CD4-positive, CD25-positive, alpha-beta regulatory T cell (primary cell): ENCODE results near the gene TMED8. TPM values are rescaled to one million over a fixed set of nuclear protein-coding genes. Genes with fewer than 3 reads are reported as not detected.
A peak's percentile ranks its signal among the peaks of the same experiment; 100 is the strongest.

Source experiments
- ATAC-seq, 2 donors: fragments of 150-1000 bp; cut with Tn5 transposase; one replicate each; pipeline ENCODE4 v1.10.0; 2021; ENCODE audit warnings: low read depth in 2 of 2, moderate number of reproducible peaks in 2 of 2, moderate library complexity in 1 of 2
- DNase-seq, 3 donors: peaks; one replicate each; pipeline versions ENCODE4 v3.0.0 to v3.0.0-alpha.2; 2012 to 2022; ENCODE audit warnings: mixed read lengths in 1 of 3
- H3K27ac ChIP-seq: one replicate; pipeline ENCODE4 v1.7.0; 2013; ENCODE audit warnings: mild to moderate bottlenecking, low read length; ENCODE audit not compliant: insufficient read depth, poor library complexity, severe bottlenecking
- H3K27me3 ChIP-seq: one replicate; pipeline ENCODE4 v1.7.0; 2013; ENCODE audit warnings: low read length; ENCODE audit not compliant: control insufficient read depth, insufficient read depth
- H3K36me3 ChIP-seq: one replicate; pipeline ENCODE4 v1.7.0; 2013; ENCODE audit warnings: mild to moderate bottlenecking, low read length, moderate library complexity; ENCODE audit not compliant: control insufficient read depth, insufficient read depth
- H3K4me1 ChIP-seq: 2 replicates; pipeline ENCODE4 v1.7.0; 2013; ENCODE audit warnings: mild to moderate bottlenecking, low read length; ENCODE audit not compliant: insufficient read depth, control insufficient read depth, poor library complexity, severe bottlenecking
- H3K4me3 ChIP-seq: one replicate; pipeline ENCODE4 v1.7.0; 2013; ENCODE audit warnings: low read depth, mild to moderate bottlenecking, low read length, moderate library complexity
- H3K9me3 ChIP-seq, 2 experiments: 1 replicate in 1 of 2; 2 replicates in 1 of 2; pipeline ENCODE4 v1.7.0; 2013; ENCODE audit warnings: low read length in 2 of 2, mild to moderate bottlenecking in 1 of 2, moderate library complexity in 1 of 2; ENCODE audit not compliant: control insufficient read depth in 2 of 2
- H3K27ac Mint-ChIP-seq, 3 donors: one replicate each; pipeline ENCODE4 v1.8.0; 2020 to 2022; ENCODE audit warnings: mild to moderate bottlenecking in 3 of 3, mixed read lengths in 3 of 3, moderate library complexity in 2 of 3
- H3K27me3 Mint-ChIP-seq: one replicate; pipeline ENCODE4 v1.8.0; 2022; ENCODE audit warnings: mild to moderate bottlenecking, mixed read lengths
- H3K36me3 Mint-ChIP-seq: one replicate; pipeline ENCODE4 v1.8.0; 2020; ENCODE audit warnings: mixed read lengths
- H3K4me1 Mint-ChIP-seq, 4 donors: one replicate each; pipeline ENCODE4 v1.8.0; 2020 to 2022; ENCODE audit warnings: mixed read lengths in 4 of 4, mild to moderate bottlenecking in 1 of 4
- H3K4me3 Mint-ChIP-seq, 4 donors: one replicate each; pipeline ENCODE4 v1.8.0; 2020 to 2022; ENCODE audit warnings: mild to moderate bottlenecking in 4 of 4, mixed read lengths in 4 of 4, moderate library complexity in 3 of 4
- H3K9me3 Mint-ChIP-seq, 7 donors: one replicate each; pipeline ENCODE4 v1.8.0; 2020 to 2022; ENCODE audit warnings: mixed read lengths in 7 of 7, mild to moderate bottlenecking in 3 of 7, moderate library complexity in 2 of 7
- polyA plus RNA-seq, 4 donors: library from polyadenylated mRNA; unstranded; fragments of 300-500 nt; fragmentation: Illumina TruSeq; gene quantifications; one replicate each; pipeline ENCODE4 v1.2.3, GENCODE V29; 2021
- total RNA-seq: library from RNA; stranded (reverse); gene quantifications from one replicate; pipeline ENCODE4 v1.2.3, GENCODE V29; 2022

Gene TMED8
- total and polyA plus RNA-seq, 5 donors from 2014 or later, result 4.3 to 10.5 (median 5.0) TPM

DNA sequence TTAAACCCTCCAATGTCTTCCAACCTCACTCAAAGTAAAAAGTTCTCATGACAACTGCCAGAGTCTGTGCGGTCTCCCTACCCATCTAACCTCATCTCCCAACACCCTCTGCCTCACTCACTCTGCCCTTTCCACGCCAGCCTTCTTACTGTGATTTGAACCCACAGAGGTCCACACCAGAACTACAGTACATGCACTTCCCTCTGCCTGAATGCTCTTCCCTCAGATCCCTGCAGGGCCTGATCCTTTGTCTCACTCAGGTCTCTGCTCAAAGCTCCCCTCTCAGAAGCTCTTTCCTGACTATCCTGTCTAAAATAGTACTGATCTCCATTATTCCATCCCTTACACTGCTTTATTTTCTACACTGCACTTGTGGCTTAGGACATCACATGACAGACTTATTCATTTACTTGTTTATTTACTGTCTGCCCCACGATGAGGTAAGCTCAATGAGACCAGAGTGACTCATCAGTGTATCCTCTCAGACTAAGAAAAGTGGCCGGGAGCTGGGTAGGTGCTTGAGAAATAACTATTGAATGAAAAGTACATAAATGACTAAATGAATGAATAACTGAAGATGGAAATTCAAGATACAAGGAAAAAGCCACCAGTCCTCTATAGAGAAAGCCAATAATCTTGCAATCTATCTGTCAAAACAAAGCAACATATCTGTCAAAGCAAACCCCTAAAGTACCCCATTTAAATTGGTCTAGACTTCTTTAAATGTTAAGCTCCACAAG lies 73.3 kb downstream of the TMED8 start:
- H3K36me3 ChIP-seq, result no peaks in the 10 kb centered on the region
- no peaks in the 10 kb centered on the region for H3K27me3 ChIP-seq
- no peak overlapping the region for H3K4me3 ChIP-seq
- H3K36me3 Mint-ChIP-seq, result peaks cover 15% of the 10 kb centered on the region
- no peak overlapping the region for H3K4me3 Mint-ChIP-seq
- peak in 1 of 3 donors; percentile 73 for DNase-seq
- H3K4me1 ChIP-seq, result no peaks in the 10 kb centered on the region
- peaks cover 5 to 10% (median 7%) of the 10 kb centered on the region in 4 donors for H3K4me1 Mint-ChIP-seq
- no peaks in the 10 kb centered on the region for H3K9me3 Mint-ChIP-seq
- no peaks in the 10 kb centered on the region for H3K27me3 Mint-ChIP-seq
- H3K27ac Mint-ChIP-seq, result peak overlapping the region; percentile 42 to 80 (median 63)
- peak; percentile 66 to 71 for ATAC-seq
- H3K27ac ChIP-seq, result no peak overlapping the region
- no peaks in the 10 kb centered on the region for H3K9me3 ChIP-seq

DNA sequence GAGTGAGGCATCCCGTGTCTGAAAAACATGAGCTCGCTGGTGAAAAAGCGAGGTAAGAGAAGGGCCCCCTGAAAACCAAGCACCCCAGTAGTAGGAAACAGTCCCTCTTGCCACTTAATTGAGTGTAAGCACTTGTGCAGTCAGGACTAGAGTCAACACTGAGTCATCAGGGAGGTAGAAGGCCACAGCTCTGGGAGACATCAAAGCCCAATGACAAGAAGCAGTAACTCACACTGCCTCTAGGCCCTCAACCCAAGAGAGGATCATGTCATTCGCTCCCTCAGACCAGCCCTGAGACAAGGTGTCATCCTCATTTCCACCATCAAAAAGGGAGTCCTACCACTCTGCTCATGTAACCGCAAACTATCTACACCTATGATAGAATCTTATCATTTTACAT lies 74.0 kb downstream of the TMED8 start:
- Mint-ChIP-seq H3K27ac (peak overlapping the region in 1 of 3 donors; percentile 63), H3K4me3 (no peak overlapping the region), H3K27me3 (no peaks in the 10 kb centered on the region), H3K4me1 (peaks cover 5 to 10% (median 7%) of the 10 kb centered on the region in 4 donors), H3K9me3 (no peaks in the 10 kb centered on the region), H3K36me3 (peaks cover 16% of the 10 kb centered on the region)
- no peaks in the 10 kb centered on the region for H3K27me3 ChIP-seq
- H3K4me1 ChIP-seq, result no peaks in the 10 kb centered on the region
- ATAC-seq (peak; percentile 76 to 85), DNase-seq (peak in 1 of 3 donors; percentile 71)
- H3K27ac ChIP-seq, result no peak overlapping the region
- H3K36me3 ChIP-seq, result no peaks in the 10 kb centered on the region
- H3K9me3 ChIP-seq, result no peaks in the 10 kb centered on the region
- no peak overlapping the region for H3K4me3 ChIP-seq

DNA sequence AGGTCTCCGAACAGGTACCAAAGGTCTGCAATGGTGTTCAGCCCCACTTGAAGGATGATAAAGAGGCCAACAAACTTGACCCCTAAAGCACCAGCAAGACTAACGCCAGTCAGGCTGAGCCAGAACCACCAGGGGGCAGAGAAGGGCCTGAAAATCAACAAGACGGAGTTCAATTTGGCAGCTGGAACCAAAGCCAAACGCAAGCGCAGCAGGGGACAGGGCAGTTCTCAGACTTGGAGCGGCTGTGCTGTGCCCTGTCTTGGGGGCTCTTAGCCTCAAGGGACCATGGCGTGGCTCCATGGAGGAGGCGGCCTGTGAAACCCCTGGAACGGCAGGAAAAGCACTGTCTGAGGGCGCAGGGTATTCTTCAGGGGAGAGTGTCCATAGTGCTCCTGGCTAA lies 75.8 kb downstream of the TMED8 start:
- no peak overlapping the region for H3K4me3 Mint-ChIP-seq
- DNase-seq (peak; percentile 27 to 78 (median 34)), ATAC-seq (no peak)
- peaks cover 5 to 10% (median 7%) of the 10 kb centered on the region in 4 donors for H3K4me1 Mint-ChIP-seq
- no peak overlapping the region for H3K27ac Mint-ChIP-seq
- Histone ChIP-seq H3K4me3 (no peak overlapping the region), H3K27ac (no peak overlapping the region), H3K9me3 (no peaks in the 10 kb centered on the region), H3K4me1 (no peaks in the 10 kb centered on the region), H3K27me3 (no peaks in the 10 kb centered on the region), H3K36me3 (no peaks in the 10 kb centered on the region)
- no peaks in the 10 kb centered on the region for H3K27me3 Mint-ChIP-seq
- H3K36me3 Mint-ChIP-seq, result peaks cover 22% of the 10 kb centered on the region
- H3K9me3 Mint-ChIP-seq, result no peaks in the 10 kb centered on the region

DNA sequence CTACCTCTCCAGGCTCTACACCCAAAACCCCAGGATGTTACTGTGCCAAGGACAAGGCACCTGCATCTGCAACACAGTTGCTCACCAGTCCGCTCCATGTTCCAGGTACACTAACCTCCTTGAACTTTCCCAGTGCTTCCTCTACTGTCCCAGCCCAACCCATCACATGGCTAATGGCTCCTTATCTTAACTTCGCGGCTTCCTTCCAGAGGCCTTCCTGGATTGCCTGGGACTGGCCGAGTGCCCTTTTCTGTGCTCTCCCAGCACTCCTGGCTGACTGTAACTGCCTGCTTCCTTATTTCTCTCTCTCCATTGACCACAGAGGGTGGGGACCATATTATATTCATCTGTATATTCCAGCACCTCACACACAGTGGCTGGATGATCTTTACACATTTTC lies 77.1 kb downstream of the TMED8 start:
- no peak overlapping the region for H3K27ac Mint-ChIP-seq
- H3K9me3 Mint-ChIP-seq, result peaks cover 0 to 2% (median 0%) of the 10 kb centered on the region in 7 donors
- no peak for ATAC-seq

DNA sequence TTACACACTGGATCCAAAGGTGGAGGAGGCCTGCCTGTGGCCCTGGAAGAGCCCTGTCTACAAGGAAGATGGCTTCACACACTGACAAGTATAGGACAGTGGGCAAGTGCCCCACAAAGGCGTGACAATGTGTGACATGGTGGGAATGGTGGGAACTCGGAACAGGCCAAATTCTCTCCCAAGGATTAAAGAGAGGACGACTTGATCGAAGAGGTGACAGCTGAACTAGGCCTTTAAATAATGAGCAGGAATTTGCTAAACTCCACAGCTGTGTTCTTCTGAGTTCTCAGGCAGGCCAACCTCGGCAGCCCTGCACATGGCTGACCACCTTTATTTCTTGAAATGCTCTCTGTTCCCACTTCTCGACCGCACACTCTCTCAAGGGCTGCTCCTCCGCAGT lies 80.0 kb downstream of the TMED8 start:
- Mint-ChIP-seq H3K4me1 (no peaks in the 10 kb centered on the region), H3K4me3 (no peak overlapping the region), H3K36me3 (peaks cover 14% of the 10 kb centered on the region), H3K27me3 (no peaks in the 10 kb centered on the region), H3K9me3 (peaks cover 0 to 2% (median 0%) of the 10 kb centered on the region in 7 donors), H3K27ac (no peak overlapping the region)
- H3K4me1 ChIP-seq, result no peaks in the 10 kb centered on the region
- no peak overlapping the region for H3K4me3 ChIP-seq
- H3K27ac ChIP-seq, result no peak overlapping the region
- DNase-seq, result no peak
- no peaks in the 10 kb centered on the region for H3K9me3 ChIP-seq
- no peaks in the 10 kb centered on the region for H3K36me3 ChIP-seq
- ATAC-seq, result no peak
- H3K27me3 ChIP-seq, result no peaks in the 10 kb centered on the region

More for the DNA sequence above, 77.1 kb downstream of the TMED8 start:
- no peaks in the 10 kb centered on the region for H3K9me3 ChIP-seq
- H3K27ac ChIP-seq, result no peak overlapping the region
- no peak for DNase-seq
- Mint-ChIP-seq H3K36me3 (peaks cover 26% of the 10 kb centered on the region), H3K27me3 (no peaks in the 10 kb centered on the region), H3K4me3 (no peak overlapping the region), H3K4me1 (peaks cover 5 to 10% (median 7%) of the 10 kb centered on the region in 4 donors)
- no peaks in the 10 kb centered on the region for H3K27me3 ChIP-seq
- H3K4me3 ChIP-seq, result no peak overlapping the region
- no peaks in the 10 kb centered on the region for H3K36me3 ChIP-seq
- no peaks in the 10 kb centered on the region for H3K4me1 ChIP-seq

DNA sequence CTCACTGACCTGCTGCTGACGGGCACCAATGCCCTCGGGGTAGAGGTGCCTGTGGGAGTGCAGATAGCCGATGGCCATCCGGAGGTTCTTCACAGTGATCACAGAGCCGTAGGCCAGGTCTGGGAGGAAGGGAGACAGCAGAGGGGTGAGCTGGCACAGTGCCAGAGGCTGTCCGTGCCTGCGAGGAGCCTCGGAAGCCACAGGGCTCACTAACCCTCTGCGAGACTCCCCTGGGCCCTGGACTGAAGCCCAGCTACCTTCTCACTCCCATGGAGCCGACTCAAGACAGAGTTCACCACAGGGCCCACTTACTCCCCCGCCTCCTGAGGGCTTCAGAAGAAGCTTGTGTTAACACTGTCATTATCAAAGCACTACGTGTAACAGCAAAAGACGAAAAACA lies 80.7 kb downstream of the TMED8 start:
- Mint-ChIP-seq H3K27ac (peak overlapping the region in 1 of 3 donors; percentile 9), H3K9me3 (peaks cover 0 to 2% (median 0%) of the 10 kb centered on the region in 7 donors), H3K36me3 (peaks cover 14% of the 10 kb centered on the region), H3K27me3 (no peaks in the 10 kb centered on the region), H3K4me3 (no peak overlapping the region), H3K4me1 (no peaks in the 10 kb centered on the region)
- no peak for DNase-seq
- no peak overlapping the region for H3K4me3 ChIP-seq
- H3K4me1 ChIP-seq, result no peaks in the 10 kb centered on the region
- no peak overlapping the region for H3K27ac ChIP-seq
- H3K9me3 ChIP-seq, result no peaks in the 10 kb centered on the region
- no peaks in the 10 kb centered on the region for H3K36me3 ChIP-seq
- no peaks in the 10 kb centered on the region for H3K27me3 ChIP-seq
- no peak for ATAC-seq

DNA sequence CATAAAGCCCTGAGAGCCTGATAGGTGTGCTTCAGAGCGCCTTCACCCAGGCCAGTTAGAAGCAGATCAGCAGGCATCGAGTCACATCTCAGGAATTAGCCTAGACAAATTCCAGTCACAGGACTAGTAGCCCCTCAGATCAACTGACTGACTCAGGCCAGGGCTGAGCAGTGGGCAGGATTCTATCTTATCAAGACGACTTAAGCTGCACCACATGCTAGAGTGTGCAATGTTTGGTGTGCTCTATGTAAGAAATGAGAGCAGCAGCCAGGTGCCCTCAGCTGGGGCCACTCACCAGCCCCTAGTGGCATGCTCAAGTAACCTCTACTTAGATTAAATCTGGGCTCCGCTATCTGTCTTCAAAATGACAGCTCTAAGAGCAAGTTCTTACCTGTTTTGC lies 86.2 kb downstream of the TMED8 start:
- Histone ChIP-seq H3K4me1 (no peaks in the 10 kb centered on the region), H3K9me3 (no peaks in the 10 kb centered on the region), H3K36me3 (peaks cover 3% of the 10 kb centered on the region), H3K27ac (no peak overlapping the region), H3K4me3 (no peak overlapping the region), H3K27me3 (no peaks in the 10 kb centered on the region)
- Mint-ChIP-seq H3K27me3 (no peaks in the 10 kb centered on the region), H3K36me3 (peaks cover 13% of the 10 kb centered on the region), H3K27ac (no peak overlapping the region), H3K4me3 (no peak overlapping the region), H3K4me1 (no peaks in the 10 kb centered on the region), H3K9me3 (peaks cover 0 to 2% (median 0%) of the 10 kb centered on the region in 7 donors)
- ATAC-seq, result no peak
- DNase-seq, result peak in 1 of 3 donors; percentile 13

DNA sequence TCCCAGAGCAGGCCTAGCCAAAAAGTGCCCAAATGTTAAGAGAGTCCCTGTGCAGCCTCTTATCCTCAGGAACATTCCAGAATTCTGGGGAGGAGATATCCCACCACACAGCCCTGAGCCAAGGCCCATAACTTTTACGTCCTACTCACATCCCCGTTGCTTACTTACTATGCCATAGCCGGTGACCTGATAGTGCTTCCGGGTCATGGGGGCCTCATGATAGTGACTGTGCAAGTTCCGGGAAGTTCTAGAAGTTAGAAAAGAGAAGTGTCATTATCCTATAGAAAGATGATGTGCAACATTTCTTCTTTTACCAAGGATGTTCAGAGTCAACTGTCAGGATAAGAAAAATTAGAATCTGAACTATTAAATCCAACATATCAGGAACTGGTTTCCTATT lies 90.3 kb downstream of the TMED8 start:
- H3K36me3 Mint-ChIP-seq, result peaks cover 34% of the 10 kb centered on the region
- ATAC-seq, result no peak
- H3K27ac Mint-ChIP-seq, result peak overlapping the region in 1 of 3 donors; percentile 48
- Histone ChIP-seq H3K27ac (no peak overlapping the region), H3K4me3 (no peak overlapping the region), H3K4me1 (no peaks in the 10 kb centered on the region), H3K9me3 (no peaks in the 10 kb centered on the region), H3K36me3 (peaks cover 12% of the 10 kb centered on the region), H3K27me3 (no peaks in the 10 kb centered on the region)
- H3K9me3 Mint-ChIP-seq, result no peaks in the 10 kb centered on the region
- H3K4me1 Mint-ChIP-seq, result no peaks in the 10 kb centered on the region
- H3K27me3 Mint-ChIP-seq, result no peaks in the 10 kb centered on the region
- H3K4me3 Mint-ChIP-seq, result no peak overlapping the region
- no peak for DNase-seq
